GM12872 (cell line): ENCODE data around the gene CREBZF.

Experiments used
- TF ChIP-seq, protein P1 (sequence below): IDR thresholded peaks from 3 replicates; pipeline ENCODE4 v1.5.1; 2011; ENCODE audit warnings: low read depth, mild to moderate bottlenecking, low read length, moderate library complexity; ENCODE audit not compliant: insufficient read depth

The CREBZF gene

DNA sequence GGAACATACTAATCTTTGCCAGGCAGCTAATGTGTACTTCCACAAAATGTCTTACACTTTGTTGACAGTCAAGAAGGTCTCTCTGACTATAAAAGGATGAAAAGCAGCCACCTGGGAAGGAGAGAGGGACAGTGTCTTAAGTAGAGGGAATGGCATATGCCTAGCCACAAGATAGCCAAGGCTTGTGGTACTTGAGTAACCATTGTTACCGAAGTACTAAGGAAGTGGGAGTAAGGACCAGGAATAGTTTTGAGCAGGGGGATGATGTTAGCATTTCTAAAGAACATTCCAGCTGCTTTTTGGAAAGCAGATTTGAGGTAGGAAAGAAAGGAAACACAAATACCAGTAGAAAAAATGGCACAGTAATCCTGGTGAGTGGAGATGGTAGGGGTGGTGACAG lies 13.8 kb downstream of the CREBZF start:
- TF ChIP-seq, protein P1, sequence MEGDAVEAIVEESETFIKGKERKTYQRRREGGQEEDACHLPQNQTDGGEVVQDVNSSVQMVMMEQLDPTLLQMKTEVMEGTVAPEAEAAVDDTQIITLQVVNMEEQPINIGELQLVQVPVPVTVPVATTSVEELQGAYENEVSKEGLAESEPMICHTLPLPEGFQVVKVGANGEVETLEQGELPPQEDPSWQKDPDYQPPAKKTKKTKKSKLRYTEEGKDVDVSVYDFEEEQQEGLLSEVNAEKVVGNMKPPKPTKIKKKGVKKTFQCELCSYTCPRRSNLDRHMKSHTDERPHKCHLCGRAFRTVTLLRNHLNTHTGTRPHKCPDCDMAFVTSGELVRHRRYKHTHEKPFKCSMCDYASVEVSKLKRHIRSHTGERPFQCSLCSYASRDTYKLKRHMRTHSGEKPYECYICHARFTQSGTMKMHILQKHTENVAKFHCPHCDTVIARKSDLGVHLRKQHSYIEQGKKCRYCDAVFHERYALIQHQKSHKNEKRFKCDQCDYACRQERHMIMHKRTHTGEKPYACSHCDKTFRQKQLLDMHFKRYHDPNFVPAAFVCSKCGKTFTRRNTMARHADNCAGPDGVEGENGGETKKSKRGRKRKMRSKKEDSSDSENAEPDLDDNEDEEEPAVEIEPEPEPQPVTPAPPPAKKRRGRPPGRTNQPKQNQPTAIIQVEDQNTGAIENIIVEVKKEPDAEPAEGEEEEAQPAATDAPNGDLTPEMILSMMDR = no peak

DNA sequence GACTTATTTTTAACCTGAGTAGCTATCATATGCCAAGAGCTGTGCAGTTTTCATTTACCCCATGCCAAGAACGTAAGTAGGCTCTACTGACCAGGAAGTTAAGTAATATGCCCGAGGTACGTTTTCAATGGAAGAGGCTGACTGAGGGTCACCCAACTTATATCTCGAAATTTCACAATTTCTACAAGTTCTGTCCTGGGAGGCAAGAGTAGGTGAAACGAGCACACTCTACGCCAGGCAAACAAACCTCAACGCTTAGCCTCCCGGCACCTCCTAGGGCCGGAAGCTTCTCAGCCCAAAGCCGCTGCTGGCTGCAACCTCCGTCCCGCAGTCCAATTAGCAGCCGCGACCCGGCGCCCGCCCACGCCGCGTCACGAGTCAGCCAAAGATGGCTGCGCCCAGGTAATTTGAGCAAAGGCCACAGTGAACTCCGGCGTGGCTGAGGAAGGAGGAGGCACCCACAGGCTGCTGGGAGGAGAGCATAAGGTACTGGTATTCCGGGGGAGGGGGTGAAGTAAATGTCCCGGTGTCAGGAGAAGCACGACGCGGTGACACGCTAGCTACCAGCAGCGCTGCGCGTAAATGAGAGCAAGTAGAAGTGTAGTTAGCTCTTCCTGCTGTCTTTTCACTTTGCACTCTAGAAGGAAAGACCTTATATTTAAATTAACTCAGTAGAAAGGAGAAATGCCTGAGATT lies 17.2 kb downstream of the CREBZF start, which contains the start of gene TMEM126A:
TSS of gene TMEM126A (plus strand) at position 364 of the 696 bp plus-strand sequence. CDS start 2,289 bp downstream, outside the sequence.
- TF ChIP-seq, protein P1 = no peak

DNA sequence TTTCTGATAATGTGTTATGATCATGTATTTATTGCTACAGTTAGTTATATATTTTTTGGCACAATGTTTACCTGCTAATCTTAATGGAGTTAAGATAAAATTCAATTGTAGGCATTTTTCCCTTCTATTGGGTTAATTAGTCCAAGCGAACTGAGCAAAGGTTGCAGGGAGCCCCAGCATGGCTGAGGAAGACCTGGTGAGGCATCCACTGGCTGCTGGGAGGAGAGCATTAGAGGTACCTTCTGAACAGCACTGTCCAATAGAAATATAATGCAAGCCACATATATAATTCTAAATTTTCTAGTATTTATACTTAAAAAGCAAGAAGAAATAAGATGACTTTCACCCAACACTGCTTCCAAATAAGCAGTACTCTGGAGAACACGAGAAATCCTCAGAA lies 17.9 kb downstream of the CREBZF start:
- TF ChIP-seq, protein P1 = no peak

DNA sequence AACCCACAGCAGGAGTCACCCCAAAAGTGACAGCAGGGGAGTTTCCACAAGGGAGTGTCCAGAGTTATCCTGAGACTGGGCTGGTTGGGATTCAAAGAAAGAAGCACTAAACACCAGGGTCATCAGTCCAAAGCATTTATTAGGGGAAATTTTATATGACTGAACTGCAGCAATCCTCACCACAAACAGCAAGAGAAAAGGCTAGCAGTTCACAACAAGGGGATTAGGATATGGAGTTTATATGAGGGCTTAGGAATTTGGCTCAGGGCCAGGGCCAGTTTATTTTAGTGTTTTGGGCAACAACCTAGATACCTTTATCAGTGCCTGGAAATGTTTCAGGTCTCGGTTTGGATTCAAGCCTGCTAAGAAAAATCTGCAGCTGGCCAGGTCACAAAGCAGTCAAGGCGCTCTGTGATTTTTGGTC lies 21.7 kb downstream of the CREBZF start:
- TF ChIP-seq, protein P1 = no peak

DNA sequence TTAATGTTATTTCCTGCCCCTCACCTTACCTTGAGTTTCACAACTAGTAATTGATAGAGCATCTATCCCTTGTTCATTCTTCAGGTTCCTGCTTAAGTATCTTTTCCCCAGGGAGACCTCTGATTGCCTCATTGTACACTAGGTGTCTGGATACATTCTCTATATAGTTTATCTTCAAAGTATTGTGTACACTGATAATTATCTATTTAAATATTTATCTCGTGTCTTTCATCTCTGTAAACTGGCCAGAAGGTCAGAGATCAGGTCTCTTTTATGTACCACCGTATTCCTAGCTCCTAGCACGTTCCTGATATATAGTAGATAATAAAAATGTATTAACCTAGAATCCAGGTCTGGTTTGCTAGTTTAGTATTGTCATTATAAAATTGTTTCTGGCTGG lies 30.2 kb downstream of the CREBZF start:
- TF ChIP-seq, protein P1 = no peak

DNA sequence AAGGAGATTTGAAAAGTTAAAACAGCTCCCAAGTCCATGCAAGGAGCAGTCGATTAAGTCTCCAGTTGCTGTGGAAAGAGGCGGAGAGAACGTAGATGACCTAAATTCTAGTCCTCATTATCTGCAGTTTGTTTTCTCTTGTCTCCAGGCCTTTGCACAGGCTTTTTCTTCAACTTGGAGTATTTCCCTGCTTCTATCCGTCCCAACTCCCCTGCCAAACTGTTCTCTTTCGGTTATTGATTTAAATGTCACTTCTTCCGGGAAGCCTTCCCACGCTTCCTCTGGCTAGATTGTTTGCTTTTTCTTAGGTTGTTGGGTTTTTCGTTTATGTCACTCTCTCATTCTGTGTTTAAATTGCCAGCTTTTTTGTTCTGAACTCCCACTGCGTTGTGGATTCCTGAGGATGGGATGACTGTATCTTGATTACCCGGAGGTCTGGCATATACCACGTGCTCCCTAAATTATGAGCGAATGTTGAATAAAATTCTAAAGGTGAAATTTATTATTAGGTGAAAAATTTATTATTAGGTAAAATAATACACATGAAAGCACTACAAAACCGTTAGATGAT lies 36.1 kb downstream of the CREBZF start:
- TF ChIP-seq, protein P1 = no peak

DNA sequence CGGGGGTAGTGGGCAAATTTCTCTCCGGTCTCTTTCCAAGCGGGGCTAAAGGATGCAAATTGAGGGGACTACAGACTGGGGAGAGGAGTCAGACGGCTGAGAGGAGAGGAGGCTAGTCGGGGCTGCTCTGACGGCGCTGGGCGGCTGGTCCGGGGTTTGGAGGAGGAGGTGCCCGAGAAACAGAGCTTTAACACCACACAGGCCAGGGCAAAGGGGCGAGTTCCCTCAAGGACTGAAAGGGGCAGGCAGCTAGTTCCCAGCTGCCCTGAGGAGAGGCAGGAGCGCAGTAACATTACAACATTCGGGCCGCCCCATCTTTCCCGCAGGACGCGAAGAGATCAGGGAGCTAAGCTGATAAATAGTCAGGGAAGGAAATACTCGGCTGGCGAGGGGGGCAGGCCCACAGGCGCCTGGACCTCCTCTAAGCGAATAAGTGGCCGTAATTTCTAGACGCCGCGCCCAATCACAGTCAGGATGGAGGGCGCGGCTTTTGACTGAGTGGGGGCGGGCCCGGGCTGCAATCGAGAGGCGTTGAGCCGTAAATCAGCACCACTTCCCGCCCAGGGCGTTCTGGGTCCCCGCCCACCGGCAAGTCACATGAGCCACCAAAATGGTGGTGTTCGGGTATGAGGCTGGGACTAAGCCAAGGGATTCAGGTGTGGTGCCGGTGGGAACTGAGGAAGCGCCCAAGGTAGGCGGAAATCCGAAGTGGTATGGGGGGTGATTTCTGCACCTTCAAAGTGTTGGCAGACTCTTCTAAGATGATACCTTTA lies 36.7 kb downstream of the CREBZF start, which contains the start of gene TMEM126B:
TSS of gene TMEM126B (plus strand) at position 596 of the 773 bp plus-strand sequence. CDS start at position 611, 15 bp downstream.
- TF ChIP-seq, protein P1 = no peak
